Breast epithelium (tissue), 4 donors: ENCODE measurements around the gene FAM89B. TPM values are rescaled to one million over a fixed set of nuclear protein-coding genes. Genes with fewer than 3 reads are reported as not detected.

Experiments
- DNase-seq, 2 donors: peaks; one replicate each; pipeline ENCODE4 v3.0.0-alpha.2; 2019; ENCODE audit warnings: low spot score in 2 of 2
- H3K27ac ChIP-seq, 2 donors: fragments of 200-600 bp; sonication (generic) in 1 of 2; one replicate each; pipeline ENCODE4 v1.5.1; 2016 to 2019; ENCODE audit warnings: mild to moderate bottlenecking in 1 of 2
- H3K27me3 ChIP-seq, 2 donors: fragments of 200-600 bp; sonication (generic) in 1 of 2; one replicate each; pipeline versions ENCODE4 v1.5.1 to v1.6.0; 2017 to 2019; ENCODE audit warnings: control low read depth in 1 of 2, mild to moderate bottlenecking in 1 of 2
- H3K36me3 ChIP-seq: fragments of 200-600 bp; one replicate; pipeline ENCODE4 v1.5.1; 2019
- H3K4me1 ChIP-seq, 2 donors: fragments of 200-600 bp; sonication (generic); one replicate each; pipeline ENCODE4 v1.5.1; 2016 to 2019; ENCODE audit warnings: control low read depth in 1 of 2
- H3K4me3 ChIP-seq, 3 donors: fragments of 200-600 bp; sonication (generic); 1 replicate in 2 of 3; 2 replicates in 1 of 3; pipeline ENCODE4 v1.5.1; 2016 to 2019; ENCODE audit warnings: mild to moderate bottlenecking in 3 of 3, moderate library complexity in 2 of 3
- H3K9me3 ChIP-seq, 2 donors: fragments of 200-600 bp; sonication (generic) in 1 of 2; one replicate each; pipeline ENCODE4 v1.5.1; 2016 to 2019; ENCODE audit warnings: control low read depth in 1 of 2
- CTCF ChIP-seq, 3 donors: fragments of 450-650 bp; IDR thresholded peaks; one replicate each; pipeline ENCODE4 v1.5.1; 2016 to 2017; ENCODE audit warnings: antibody characterized with exemption in 3 of 3, mild to moderate bottlenecking in 3 of 3, moderate library complexity in 3 of 3
- POLR2A ChIP-seq: fragments of 450-650 bp; IDR thresholded peaks from one replicate; pipeline ENCODE4 v1.6.1; 2016; ENCODE audit warnings: antibody characterized with exemption, mild to moderate bottlenecking, moderate library complexity
- POLR2AphosphoS5 ChIP-seq, 3 donors: sonication (generic); formaldehyde crosslinking; IDR thresholded peaks; one replicate each; pipeline ENCODE4 v1.6.1; 2017; ENCODE audit warnings: antibody characterized with exemption in 3 of 3
- intact Hi-C: fragments of 100-400 bp; cut with DNase I; formaldehyde crosslinking; loops from one replicate; pipeline ENCODE4 v1.15.1; 2023; ENCODE audit warnings: low total_unique reads
- total RNA-seq, 3 donors: library from RNA; depleted of rRNA; stranded (reverse); fragments of >200 nt; gene quantifications; one replicate each; pipeline ENCODE4 v1.1.0, GENCODE V29; 2016

The FAM89B gene
- total RNA-seq, 3 donors from 2014 or later, result 37.4 to 51.4 (median 40.8) TPM

- H3K27ac ChIP-seq, result peak overlapping the region in 1 of 2 donors; percentile 19
- TF ChIP-seq POLR2AphosphoS5 (IDR thresholded peaks at IDR 0.05) (no peak), POLR2A (no peak), CTCF (IDR thresholded peaks at IDR 0.05) (no peak)
- intact Hi-C loops, result no loop called here
- H3K4me3 ChIP-seq, result no peak overlapping the region
- H3K36me3 ChIP-seq, result no peaks in the 10 kb centered on the region
- no peaks in the 10 kb centered on the region for H3K4me1 ChIP-seq
- H3K9me3 ChIP-seq, result no peaks in the 10 kb centered on the region
- H3K27me3 ChIP-seq, result no peaks in the 10 kb centered on the region
- DNase-seq, result no peak
These were observed 24.8 kb upstream of the FAM89B start for GRCh38 chr11:65547446-65548125.

- no peak for DNase-seq
- Histone ChIP-seq H3K4me3 (no peak overlapping the region), H3K27ac (no peak overlapping the region), H3K27me3 (no peaks in the 10 kb centered on the region), H3K4me1 (no peaks in the 10 kb centered on the region), H3K9me3 (no peaks in the 10 kb centered on the region), H3K36me3 (no peaks in the 10 kb centered on the region)
- intact Hi-C loops, result no loop called here
- TF ChIP-seq POLR2AphosphoS5 (IDR thresholded peaks at IDR 0.05) (no peak), CTCF (IDR thresholded peaks at IDR 0.05) (no peak), POLR2A (no peak)
These were observed 23.9 kb upstream of the FAM89B start for GRCh38 chr11:65548395-65548794.

- Histone ChIP-seq H3K4me3 (no peak overlapping the region), H3K27ac (no peak overlapping the region), H3K36me3 (no peaks in the 10 kb centered on the region), H3K4me1 (no peaks in the 10 kb centered on the region), H3K27me3 (no peaks in the 10 kb centered on the region), H3K9me3 (no peaks in the 10 kb centered on the region)
- intact Hi-C loops, result no loop called here
- TF ChIP-seq POLR2AphosphoS5 (IDR thresholded peaks at IDR 0.05) (no peak), CTCF (IDR thresholded peaks at IDR 0.05) (no peak), POLR2A (no peak)
- DNase-seq, result no peak
These were observed 23.2 kb upstream of the FAM89B start for GRCh38 chr11:65549096-65549495.

GRCh38 chr11:65551572-65552387, 20.6 kb upstream of the FAM89B start:
- Histone ChIP-seq H3K36me3 (no peaks in the 10 kb centered on the region), H3K27me3 (no peaks in the 10 kb centered on the region), H3K27ac (no peak overlapping the region), H3K4me3 (no peak overlapping the region), H3K4me1 (peaks cover 18 to 20% of the 10 kb centered on the region in 2 donors), H3K9me3 (no peaks in the 10 kb centered on the region)
- peak in 1 of 2 donors; percentile 74 for DNase-seq
- no peak for TF ChIP-seq POLR2A
- TF ChIP-seq POLR2AphosphoS5 (IDR thresholded peaks at IDR 0.05), result no peak
- peak in 2 of 3 donors; percentile 23 to 27 for TF ChIP-seq CTCF (IDR thresholded peaks at IDR 0.05)
- intact Hi-C loops, result no loop called here

GRCh38 chr11:65552388-65552951, 19.9 kb upstream of the FAM89B start:
- H3K27ac ChIP-seq, result no peak overlapping the region
- intact Hi-C loops, result no loop called here
- H3K4me1 ChIP-seq, result peaks cover 18 to 21% of the 10 kb centered on the region in 2 donors
- no peak overlapping the region for H3K4me3 ChIP-seq
- no peaks in the 10 kb centered on the region for H3K36me3 ChIP-seq
- DNase-seq, result no peak
- H3K9me3 ChIP-seq, result no peaks in the 10 kb centered on the region
- H3K27me3 ChIP-seq, result no peaks in the 10 kb centered on the region
- TF ChIP-seq CTCF (IDR thresholded peaks at IDR 0.05) (no peak), POLR2AphosphoS5 (IDR thresholded peaks at IDR 0.05) (no peak), POLR2A (no peak)
